Heart left ventricle (tissue), 16 donors: ENCODE results near the gene MYH10. TPM values are rescaled to one million over a fixed set of nuclear protein-coding genes. Genes with fewer than 3 reads are reported as not detected.

Experiments
- ATAC-seq, 4 donors: fragments of 200-7000 bp; cut with Tn5 transposase; one replicate each; pipeline ENCODE4 v1.9.1; 2020 to 2022; ENCODE audit warnings: moderate library complexity in 4 of 4, mild to moderate bottlenecking in 3 of 4, moderate number of reproducible peaks in 1 of 4
- DNase-seq, 5 donors: peaks; one replicate each; pipeline ENCODE4 v3.0.0-alpha.2; 2020
- H3K27ac ChIP-seq, 12 donors: fragments of 200-600 bp; sonication (generic) in 4 of 12; one replicate each; pipeline versions ENCODE4 v1.5.0 to v1.8.0; 2016 to 2022; ENCODE audit warnings: mild to moderate bottlenecking in 2 of 12
- H3K27me3 ChIP-seq, 9 donors: fragments of 200-600 bp; sonication (generic) in 2 of 9; one replicate each; pipeline versions ENCODE4 v1.5.1 to v1.8.0; 2016 to 2022; ENCODE audit warnings: mild to moderate bottlenecking in 3 of 9
- H3K36me3 ChIP-seq, 9 donors: fragments of 200-600 bp; sonication (generic) in 2 of 9; one replicate each; pipeline versions ENCODE4 v1.5.0 to v1.8.0; 2018 to 2022; ENCODE audit warnings: mild to moderate bottlenecking in 2 of 9
- H3K4me1 ChIP-seq, 12 donors: fragments of 200-600 bp; sonication (generic) in 4 of 12; one replicate each; pipeline versions ENCODE4 v1.5.0 to v1.8.0; 2016 to 2022; ENCODE audit warnings: mild to moderate bottlenecking in 3 of 12
- H3K4me3 ChIP-seq, 12 donors: fragments of 200-600 bp; sonication (generic) in 4 of 12; one replicate each; pipeline versions ENCODE4 v1.5.0 to v1.8.0; 2017 to 2022; ENCODE audit warnings: mild to moderate bottlenecking in 9 of 12, moderate library complexity in 4 of 12
- H3K9me3 ChIP-seq, 12 donors: fragments of 200-600 bp; sonication (generic) in 4 of 12; one replicate each; pipeline versions ENCODE4 v1.5.0 to v1.8.0; 2016 to 2022; ENCODE audit warnings: mild to moderate bottlenecking in 1 of 12
- CTCF ChIP-seq, 12 donors: fragments of 200-600 bp; sonication (generic) in 4 of 12; IDR thresholded peaks; one replicate each; pipeline versions ENCODE4 v1.5.0 to v1.8.0; 2018 to 2022; ENCODE audit warnings: antibody characterized with exemption in 12 of 12, mild to moderate bottlenecking in 5 of 12
- POLR2A ChIP-seq, 2 donors: fragments of 450-650 bp; IDR thresholded peaks; one replicate each; pipeline ENCODE4 v1.6.1; 2017; ENCODE audit warnings: antibody characterized with exemption in 2 of 2, mild to moderate bottlenecking in 2 of 2, moderate library complexity in 2 of 2
- WGBS, 4 donors: extraction: QIAGEN DNeasy Blood & Tissue Kit in 2 of 4; methylation state at CpG; one replicate each; pipeline versions ENCODE4 v1.1.5 to v1.1.7; 2013 to 2018; 5-methylcytosine and 5-hydroxymethylcytosine counted together
- intact Hi-C, 10 donors: fragments of 100-400 bp; cut with DNase I; formaldehyde crosslinking; loops; one replicate each; pipeline versions ENCODE4 v1.11.1 to v1.14.2; 2022
- polyA plus RNA-seq, 2 donors: library from polyadenylated mRNA; stranded (reverse); fragments of 200-250 nt; gene quantifications; one replicate each; pipeline ENCODE4 v1.2.3, GENCODE V29; 2013
- total RNA-seq, 9 donors: library from RNA; depleted of rRNA in 2 of 9; stranded (reverse); fragments of >200 nt in 2 of 9; fragmentation: NEBNext Ultra II Directional in 3 of 9; extraction: Animal tissue kit (Norgen Biotek cat#: 25700) in 3 of 9; gene quantifications; one replicate each; pipeline versions ENCODE4 v1.1.0 to v1.2.4, GENCODE V29; 2016 to 2023
- donor health status: ischemic (EF 13 %, LVEDD 7.1; RV severe dilation, severe dysfunction).
- donor health status: healthy with polysubstance abuse.
- donor health status: DM: no; HTN: yes; CAD: no.
- donor health status: DM: no; HTN: no; CAD: no.
- donor health status: ischemic (EF 25% LVEDD 6.9; RV normal size, moderate dysfunction).
- donor health status: ischemic (EF 25% LVEDD 5.7; RV mildly dilated, moderate dysfunction).
- donor health status: healthy.
- donor health status: DM: yes; HTN: yes; CAD: no.
- donor health status: ischemic (EF 35%, LVEDD 5.7; RV mildly dilated, moderate dysfunction).
- donor health status: nonischemic (EF 11% LVEDD 7.7; RV severe dilation, severe dysfunction).
- donor health status: DM: yes; HTN: yes; CAD: no.
- donor health status: PGD.
- donor health status: ischemic (EF 29% LVEDD 5.4; RV normal size, mild dysfunction).
- donor health status: nonischemic (EF 23%, LVEDD 6.1; RV moderate dilation, normal function).

The MYH10 gene
- total and polyA plus RNA-seq, 11 donors, result 10.6 to 62.1 (median 35.2) TPM

GRCh38 chr17:8644507-8644902 is 14.0 kb upstream of the MYH10 start:
- peaks cover 0 to 6% (median 0%) of the 10 kb centered on the region in 12 donors for H3K4me1 ChIP-seq
- no peak for ATAC-seq
- intact Hi-C loops, result no loop called here

GRCh38 chr17:8643855-8644506 is 13.5 kb upstream of the MYH10 start:
- no peak for ATAC-seq
- intact Hi-C loops, result no loop called here
- no peak for TF ChIP-seq POLR2A (IDR thresholded peaks at IDR 0.05)
- no peak for TF ChIP-seq CTCF (IDR thresholded peaks at IDR 0.05)
- WGBS, 4 donors, result 87 to 91% (median 89%) methylated on average over 11 of the region's 11 CpGs
- no peak overlapping the region for H3K4me3 ChIP-seq
- DNase-seq, result no peak
- H3K27ac ChIP-seq, result no peak overlapping the region
- no peaks in the 10 kb centered on the region for H3K9me3 ChIP-seq
- no peaks in the 10 kb centered on the region for H3K36me3 ChIP-seq
- H3K4me1 ChIP-seq, result peaks cover 0 to 1% (median 0%) of the 10 kb centered on the region in 12 donors
- no peaks in the 10 kb centered on the region for H3K27me3 ChIP-seq

More at GRCh38 chr17:8644507-8644902, 14.0 kb upstream of the MYH10 start:
- no peaks in the 10 kb centered on the region for H3K27me3 ChIP-seq
- no peaks in the 10 kb centered on the region for H3K36me3 ChIP-seq
- H3K9me3 ChIP-seq, result no peaks in the 10 kb centered on the region
- 96 to 97% (median 97%) methylated on average over 4 of the region's 4 CpGs for WGBS, 4 donors
- no peak overlapping the region for H3K27ac ChIP-seq
- no peak overlapping the region for H3K4me3 ChIP-seq
- TF ChIP-seq POLR2A (IDR thresholded peaks at IDR 0.05), result no peak
- no peak for TF ChIP-seq CTCF (IDR thresholded peaks at IDR 0.05)
- no peak for DNase-seq

- DNase-seq (no peak), ATAC-seq (no peak)
- Histone ChIP-seq H3K36me3 (no peaks in the 10 kb centered on the region), H3K27ac (no peak overlapping the region), H3K27me3 (no peaks in the 10 kb centered on the region), H3K9me3 (no peaks in the 10 kb centered on the region), H3K4me3 (no peak overlapping the region), H3K4me1 (peaks cover 0 to 5% (median 0%) of the 10 kb centered on the region in 12 donors)
- intact Hi-C loops, result loop anchor here in 2 of 10 donors (10.0 kb wide), 1 partner anchor 105 kb away; the partner anchor contains the start of gene CCDC42 (in 2 of the 2)
- TF ChIP-seq CTCF (IDR thresholded peaks at IDR 0.05), result no peak
- no peak for TF ChIP-seq POLR2A (IDR thresholded peaks at IDR 0.05)
- 85 to 96% (median 93%) methylated on average over 1 of the region's 1 CpG for WGBS, 4 donors
Measured at GRCh38 chr17:8639709-8640108, 9.2 kb upstream of the MYH10 start.

- H3K27me3 ChIP-seq, result peaks cover 0 to 37% (median 0%) of the 10 kb centered on the region in 9 donors
- peak overlapping the region in 5 of 12 donors; percentile 76 to 91 (median 86) for H3K27ac ChIP-seq
- intact Hi-C loops, result loop anchor here in 4 of 10 donors (5.0 to 10.0 kb wide), 3 partner anchors 50 to 115 kb away; partner anchors contain the start of gene CCDC42 (in 2 of the 4)
Measured at GRCh38 chr17:8632061-8632460, 1.5 kb upstream of the MYH10 start.

More at GRCh38 chr17:8632061-8632460, 1.5 kb upstream of the MYH10 start:
- no peaks in the 10 kb centered on the region for H3K9me3 ChIP-seq
- WGBS, 4 donors, result 21 to 32% (median 24%) methylated on average over 3 of the region's 3 CpGs
- H3K4me3 ChIP-seq, result peak overlapping the region in 3 of 12 donors; percentile 87 to 97 (median 88)
- DNase-seq (peak in 2 of 5 donors; percentile 17 to 30), ATAC-seq (no peak)
- no peaks in the 10 kb centered on the region for H3K36me3 ChIP-seq
- peaks cover 0 to 36% (median 13%) of the 10 kb centered on the region in 12 donors for H3K4me1 ChIP-seq
- TF ChIP-seq POLR2A (IDR thresholded peaks at IDR 0.05) (no peak), CTCF (IDR thresholded peaks at IDR 0.05) (no peak)
